GM12892 (cell line): ENCODE data around the gene WDR88.

ENCODE experiments used
- POLR2A ChIP-seq: IDR thresholded peaks from 2 replicates; pipeline ENCODE4 v1.6.1; 2011; ENCODE audit warnings: low read depth, low read length, control low read depth
- POLR2AphosphoS5 ChIP-seq: IDR thresholded peaks from 2 replicates; pipeline ENCODE4 v1.6.1; 2011; ENCODE audit warnings: low read depth, low read length, control low read depth

DNA sequence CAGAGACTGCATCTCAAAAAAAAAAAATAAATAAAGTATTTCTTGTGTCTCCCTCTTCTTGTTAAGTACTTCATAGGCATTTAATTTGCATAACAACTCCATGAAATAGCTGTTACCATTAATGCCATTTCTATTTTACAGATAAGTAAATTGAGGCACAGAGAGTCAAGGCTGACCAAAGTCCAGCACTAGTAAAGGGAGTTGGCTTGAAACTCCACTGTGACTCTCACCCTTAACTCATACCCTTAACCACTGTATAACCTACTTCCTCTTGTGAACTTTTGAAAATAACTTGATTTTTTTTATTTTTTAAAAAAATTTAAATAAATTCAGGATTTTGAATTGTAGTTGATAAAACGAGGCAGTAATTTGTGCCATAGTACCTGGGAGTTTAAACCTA lies 45.0 kb upstream of the WDR88 start:
- TF ChIP-seq POLR2A (no peak), POLR2AphosphoS5 (no peak)
